KG1 (cell line): ENCODE data around the gene AMMECR1L.
"Not testable (repeated sequence)": the region's sequence is repeated elsewhere in the genome, so short reads cannot be mapped to it uniquely, and the experiment has no call there.

Experiments
- DNase-seq: peaks from one replicate; lab custom pipeline; 2025; lab: John Stamatoyannopoulos, UW

The AMMECR1L gene

GRCh38 chr2:127841466-127842178 lies 44.1 kb downstream of the AMMECR1L start:
- no peak for DNase-seq

DNA sequence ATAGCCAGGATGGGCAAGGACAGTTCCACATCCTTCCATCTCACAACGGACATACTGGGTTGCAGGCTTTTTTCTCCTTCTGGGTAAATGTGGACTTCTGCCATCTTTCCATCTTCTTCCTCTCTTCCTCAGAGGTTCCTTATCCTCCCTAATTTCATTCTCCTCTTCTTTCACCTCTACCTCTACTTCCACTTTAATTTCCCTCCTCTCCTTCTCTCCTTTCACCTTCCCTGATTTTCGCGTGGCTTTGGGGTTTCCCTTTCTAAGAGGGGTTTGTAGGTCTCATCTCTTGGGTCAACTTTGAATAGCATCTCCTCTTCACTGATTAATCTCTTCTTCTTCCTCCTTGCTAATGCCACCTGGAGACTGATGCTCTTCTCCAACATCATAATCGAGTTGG lies 44.9 kb downstream of the AMMECR1L start:
- no peak for DNase-seq

- DNase-seq: no peak
Observed at GRCh38 chr2:127834951-127835350, 50.8 kb downstream of the AMMECR1L start.

DNA sequence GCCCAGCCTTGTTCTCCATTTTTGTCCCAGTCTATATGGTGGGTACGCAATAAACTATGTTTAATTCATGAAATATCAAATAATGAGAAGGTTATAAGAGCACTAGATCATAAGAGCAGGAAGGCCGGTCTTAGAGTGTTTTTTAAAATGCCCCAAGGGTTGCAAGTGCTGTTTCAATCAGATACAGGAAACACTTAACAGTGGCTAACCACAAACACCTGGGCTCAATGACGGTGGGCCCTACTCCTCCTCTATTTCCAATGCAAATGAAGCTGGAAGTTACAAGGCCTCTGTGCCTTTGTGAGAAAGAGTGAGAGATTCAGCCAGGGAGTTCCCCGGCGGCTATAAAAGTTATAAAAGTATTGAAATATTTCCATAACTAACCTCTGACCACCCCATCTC lies 55.9 kb downstream of the AMMECR1L start:
- DNase-seq: no peak

DNA sequence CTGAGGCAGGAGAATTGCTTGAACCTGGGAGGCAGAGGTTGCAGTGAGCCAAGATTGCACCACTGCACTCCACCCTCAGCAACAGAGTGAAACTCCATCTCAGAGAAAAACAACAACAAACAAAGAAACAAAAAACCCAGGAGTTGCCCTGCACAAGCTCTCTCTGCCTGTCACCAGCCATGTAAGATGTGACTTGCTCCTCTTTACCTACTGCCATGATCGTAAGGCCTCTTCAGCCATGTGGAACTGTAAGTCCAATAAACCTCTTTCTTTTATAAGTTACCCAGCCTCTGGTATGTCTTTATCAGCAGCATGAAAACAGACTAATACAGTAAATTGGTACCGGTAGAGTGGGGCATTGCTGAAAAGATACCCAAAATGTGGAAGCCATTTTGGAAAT lies 59.0 kb downstream of the AMMECR1L start:
- not testable (repeated sequence) for DNase-seq

- no peak for DNase-seq
Observed at GRCh38 chr2:127826047-127826446, 59.7 kb downstream of the AMMECR1L start.

GRCh38 chr2:127820080-127820668 lies 65.6 kb downstream of the AMMECR1L start:
- DNase-seq: no peak

DNA sequence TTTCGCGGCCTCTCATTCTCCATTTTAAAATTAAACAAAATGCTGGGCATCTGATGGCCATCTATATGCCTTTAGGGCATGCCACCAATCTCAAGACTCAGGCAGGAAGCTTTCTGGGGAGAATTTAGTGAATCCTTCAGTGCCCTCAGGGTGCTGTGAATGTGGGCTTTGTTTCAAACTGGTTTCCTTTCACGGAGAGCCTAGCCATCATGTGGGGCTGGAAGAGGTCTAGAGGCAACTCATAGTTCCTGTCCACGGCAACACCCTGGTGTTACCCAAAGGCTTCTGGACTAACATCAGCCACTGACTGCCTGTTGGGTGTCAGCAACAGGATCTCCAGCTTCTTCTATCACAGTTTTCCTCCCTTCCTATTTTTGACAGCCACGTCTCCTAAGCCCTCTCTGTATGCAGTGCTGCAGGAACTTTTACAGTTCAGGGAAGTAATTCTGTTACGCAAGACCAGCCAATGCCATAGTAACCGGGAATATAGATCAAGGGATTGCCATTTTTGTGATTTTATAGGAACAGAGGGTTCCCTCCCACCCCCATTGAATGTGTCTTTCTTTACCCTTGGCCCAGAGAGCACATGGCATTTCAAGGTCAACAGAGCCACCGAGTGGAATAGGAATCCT lies 66.8 kb downstream of the AMMECR1L start:
- DNase-seq: no peak

GRCh38 chr2:127818241-127818640 lies 67.5 kb downstream of the AMMECR1L start:
- DNase-seq: no peak

GRCh38 chr2:127814677-127815076 lies 71.1 kb downstream of the AMMECR1L start:
- no peak for DNase-seq

- DNase-seq: not testable (repeated sequence)
Observed at GRCh38 chr2:127812441-127812840, 73.3 kb downstream of the AMMECR1L start.
